Neuron (in vitro differentiated cells): Measurements from ENCODE around the gene ACTR3.

Source experiments
- H2AFZ ChIP-seq: one replicate; pipeline ENCODE4 v1.6.1; 2013; ENCODE audit warnings: low read depth, mild to moderate bottlenecking, inconsistent platforms, low read length, moderate library complexity
- H3K27me3 ChIP-seq: one replicate; pipeline ENCODE4 v1.6.1; 2013; ENCODE audit warnings: low read length; ENCODE audit not compliant: insufficient read depth
- H3K36me3 ChIP-seq: one replicate; pipeline ENCODE4 v1.6.1; 2013; ENCODE audit warnings: low read length; ENCODE audit not compliant: insufficient read depth
- H3K4me1 ChIP-seq: one replicate; pipeline ENCODE4 v1.6.1; 2013; ENCODE audit warnings: low read length; ENCODE audit not compliant: insufficient read depth
- H3K4me3 ChIP-seq: 2 replicates; pipeline ENCODE4 v1.5.1; 2013; ENCODE audit warnings: mild to moderate bottlenecking, low read length, moderate library complexity
- H3K9me3 ChIP-seq: one replicate; pipeline ENCODE4 v1.6.1; 2013; ENCODE audit warnings: low read length

The ACTR3 gene

DNA sequence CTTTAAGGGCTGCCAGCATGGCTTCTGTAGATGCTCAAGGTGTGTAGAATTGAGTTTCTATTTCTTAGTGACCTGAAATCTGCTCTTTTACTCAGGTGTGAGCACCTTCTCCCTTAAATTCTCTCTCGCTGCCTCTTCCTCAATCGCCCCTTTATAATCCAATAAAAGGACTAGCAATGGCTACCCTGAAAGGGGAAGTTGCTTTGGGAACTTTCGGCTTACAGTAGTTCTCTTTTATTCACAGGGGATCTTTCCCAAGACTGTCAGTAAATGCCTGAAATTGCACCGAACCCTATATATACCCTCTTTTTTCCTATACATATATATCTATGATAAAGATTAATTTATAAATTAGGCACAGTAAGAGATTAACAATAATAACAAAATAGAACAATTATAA is 121.8 kb downstream of the ACTR3 start:
- no peaks in the 10 kb centered on the region for H3K9me3 ChIP-seq
- H2AFZ ChIP-seq: no peak overlapping the region
- H3K36me3 ChIP-seq: no peaks in the 10 kb centered on the region
- no peaks in the 10 kb centered on the region for H3K4me1 ChIP-seq
- no peaks in the 10 kb centered on the region for H3K27me3 ChIP-seq
- H3K4me3 ChIP-seq: no peak overlapping the region
